H9 (cell line): ENCODE measurements around the gene CHAF1B. TPM values are rescaled to one million over a fixed set of nuclear protein-coding genes. Genes with fewer than 3 reads are reported as not detected.

ENCODE experiments used
- DNase-seq: peaks from one replicate; pipeline ENCODE4 v3.0.0-alpha.2; 2017
- H2AFZ ChIP-seq: one replicate; pipeline ENCODE4 v1.6.1; 2013; ENCODE audit warnings: mild to moderate bottlenecking, low read length, control low read depth, moderate library complexity
- H2AK5ac ChIP-seq: 2 replicates; pipeline ENCODE4 v1.6.1; 2013; ENCODE audit warnings: low read length, control low read depth, mixed read lengths; ENCODE audit not compliant: insufficient read length
- H2BK120ac ChIP-seq: one replicate; pipeline ENCODE4 v1.6.1; 2013; ENCODE audit warnings: low read depth, mild to moderate bottlenecking, low read length, control low read depth, inconsistent platforms; ENCODE audit not compliant: poor library complexity, severe bottlenecking
- H2BK12ac ChIP-seq: 2 replicates; pipeline ENCODE4 v1.6.1; 2013; ENCODE audit warnings: low read length, control low read depth, mixed read lengths, low read depth; ENCODE audit not compliant: insufficient read length
- H2BK15ac ChIP-seq: 2 replicates; pipeline ENCODE4 v1.6.1; 2013; ENCODE audit warnings: low read depth, low read length, control low read depth
- H2BK20ac ChIP-seq: one replicate; pipeline ENCODE4 v1.6.1; 2013; ENCODE audit warnings: low read depth, mild to moderate bottlenecking, low read length, control low read depth, inconsistent platforms; ENCODE audit not compliant: poor library complexity, severe bottlenecking
- H2BK5ac ChIP-seq: 2 replicates; pipeline ENCODE4 v1.6.1; 2013; ENCODE audit warnings: low read length, control low read depth, mixed read lengths; ENCODE audit not compliant: insufficient read length
- H3K14ac ChIP-seq: 2 replicates; pipeline ENCODE4 v1.6.1; 2013; ENCODE audit warnings: low read length, control low read depth; ENCODE audit not compliant: insufficient read depth
- H3K18ac ChIP-seq: 2 replicates; pipeline ENCODE4 v1.6.1; 2013; ENCODE audit warnings: low read depth, mild to moderate bottlenecking, mixed read lengths, low read length, control low read depth; ENCODE audit not compliant: insufficient read length
- H3K23ac ChIP-seq: 2 replicates; pipeline ENCODE4 v1.6.1; 2013; ENCODE audit warnings: low read length, control low read depth, mixed read lengths, low read depth; ENCODE audit not compliant: insufficient read length
- H3K23me2 ChIP-seq: 2 replicates; pipeline ENCODE4 v1.6.1; 2013; ENCODE audit warnings: low read depth, mild to moderate bottlenecking, mixed read lengths, low read length, control low read depth; ENCODE audit not compliant: insufficient read length, poor library complexity, severe bottlenecking
- H3K27ac ChIP-seq: 2 replicates; pipeline ENCODE4 v1.5.1; 2013; ENCODE audit warnings: low read length, control low read depth, mixed read lengths, low read depth; ENCODE audit not compliant: insufficient read length
- H3K27me3 ChIP-seq: 2 replicates; pipeline ENCODE4 v1.6.1; 2013; ENCODE audit warnings: low read length, control low read depth, inconsistent platforms; ENCODE audit not compliant: insufficient read depth
- H3K4ac ChIP-seq: 2 replicates; pipeline ENCODE4 v1.6.1; 2013; ENCODE audit warnings: low read depth, mild to moderate bottlenecking, control low read depth, inconsistent platforms, low read length, moderate library complexity
- H3K4me1 ChIP-seq: 2 replicates; pipeline ENCODE4 v1.6.1; 2013; ENCODE audit warnings: low read length, control low read depth, inconsistent platforms; ENCODE audit not compliant: insufficient read depth
- H3K4me2 ChIP-seq: 2 replicates; pipeline ENCODE4 v1.6.1; 2013; ENCODE audit warnings: low read length, control low read depth, mixed read lengths; ENCODE audit not compliant: insufficient read length, insufficient read depth
- H3K56ac ChIP-seq: 2 replicates; pipeline ENCODE4 v1.6.1; 2013; ENCODE audit warnings: low read depth, mild to moderate bottlenecking, mixed read lengths, low read length, control low read depth; ENCODE audit not compliant: insufficient read length
- H3K79me1 ChIP-seq: 2 replicates; pipeline ENCODE4 v1.6.1; 2013; ENCODE audit warnings: low read depth, mild to moderate bottlenecking, moderate library complexity, low read length, control low read depth, inconsistent platforms; ENCODE audit not compliant: insufficient read depth, poor library complexity, severe bottlenecking
- H3K79me2 ChIP-seq: 2 replicates; pipeline ENCODE4 v1.6.1; 2013; ENCODE audit warnings: low read length, control low read depth, inconsistent platforms; ENCODE audit not compliant: insufficient read depth
- H3K9ac ChIP-seq: 2 replicates; pipeline ENCODE4 v1.6.1; 2013; ENCODE audit warnings: low read length, control low read depth, mixed read lengths; ENCODE audit not compliant: insufficient read length; ENCODE audit errors: extremely low read depth
- H3K9me3 ChIP-seq: one replicate; pipeline ENCODE4 v1.6.1; 2013; ENCODE audit warnings: low read depth, low read length, inconsistent platforms; ENCODE audit not compliant: control insufficient read depth
- H3T11ph ChIP-seq: one replicate; pipeline ENCODE4 v1.6.1; 2013; ENCODE audit warnings: mild to moderate bottlenecking, low read length, control low read depth, inconsistent platforms
- H4K20me1 ChIP-seq: one replicate; pipeline ENCODE4 v1.6.1; 2013; ENCODE audit not compliant: control insufficient read depth, insufficient read length, insufficient read depth
- H4K5ac ChIP-seq: 2 replicates; pipeline ENCODE4 v1.6.1; 2013; ENCODE audit warnings: low read depth, mild to moderate bottlenecking, mixed read lengths, low read length, control low read depth; ENCODE audit not compliant: insufficient read length
- H4K8ac ChIP-seq: replicated peaks from 2 replicates; pipeline ENCODE4 v1.6.1; 2013; ENCODE audit warnings: low read length, control low read depth, mixed read lengths, low read depth; ENCODE audit not compliant: insufficient read length
- H4K91ac ChIP-seq: 2 replicates; pipeline ENCODE4 v1.6.1; 2013; ENCODE audit warnings: low read depth, mild to moderate bottlenecking, moderate library complexity, mixed read lengths, low read length, control low read depth; ENCODE audit not compliant: insufficient read length
- H3K27ac Mint-ChIP-seq, 3 experiments: 2 replicates in 2 of 3; 3 replicates in 1 of 3; pipeline ENCODE4 v1.8.0; 2020 to 2021; ENCODE audit warnings: mixed read lengths in 3 of 3, mild to moderate bottlenecking in 1 of 3, moderate library complexity in 1 of 3
- H3K27me3 Mint-ChIP-seq: 2 replicates; pipeline ENCODE4 v1.8.0; 2021; ENCODE audit warnings: low read depth, mild to moderate bottlenecking, moderate library complexity, mixed read lengths
- H3K36me3 Mint-ChIP-seq, 3 experiments: 2 replicates in 2 of 3; 3 replicates in 1 of 3; pipeline ENCODE4 v1.8.0; 2020 to 2021; ENCODE audit warnings: low read depth in 3 of 3, mixed read lengths in 3 of 3; ENCODE audit not compliant: insufficient read depth in 1 of 3
- H3K4me1 Mint-ChIP-seq, 2 experiments: 2 replicates each; pipeline ENCODE4 v1.8.0; 2020; ENCODE audit warnings: mixed read lengths in 2 of 2
- H3K4me3 Mint-ChIP-seq, 2 experiments: 2 replicates in 1 of 2; 3 replicates in 1 of 2; pipeline ENCODE4 v1.8.0; 2020 to 2021; ENCODE audit warnings: mild to moderate bottlenecking in 2 of 2, mixed read lengths in 2 of 2, moderate library complexity in 1 of 2
- H3K9me3 Mint-ChIP-seq, 2 experiments: 2 replicates in 1 of 2; 3 replicates in 1 of 2; pipeline ENCODE4 v1.8.0; 2020; ENCODE audit warnings: mild to moderate bottlenecking in 2 of 2, mixed read lengths in 2 of 2, moderate library complexity in 1 of 2
- WGBS: extraction: QIAGEN DNeasy Blood & Tissue Kit; methylation state at CpG from one replicate; pipeline ENCODE4 v1.1.7; 2013; ENCODE audit warnings: missing lambda C conversion rate, low lambda C conversion rate, mixed read lengths; ENCODE audit not compliant: insufficient read length; ENCODE audit errors: extremely low coverage; 5-methylcytosine and 5-hydroxymethylcytosine counted together
- total RNA-seq: library from RNA; stranded (reverse); gene quantifications from 2 replicates; pipeline ENCODE4 v1.2.1, GENCODE V29; 2021
- TF ChIP-seq, protein P1 (sequence below): fragments of 200-600 bp; sonication (generic); conservative IDR thresholded peaks from 3 replicates; pipeline ENCODE4 v1.8.0; 2021; ENCODE audit warnings: antibody characterized with exemption, mild to moderate bottlenecking

The CHAF1B gene
- total RNA-seq, 1 experiment from 2014 or later = 19.3 TPM

DNA sequence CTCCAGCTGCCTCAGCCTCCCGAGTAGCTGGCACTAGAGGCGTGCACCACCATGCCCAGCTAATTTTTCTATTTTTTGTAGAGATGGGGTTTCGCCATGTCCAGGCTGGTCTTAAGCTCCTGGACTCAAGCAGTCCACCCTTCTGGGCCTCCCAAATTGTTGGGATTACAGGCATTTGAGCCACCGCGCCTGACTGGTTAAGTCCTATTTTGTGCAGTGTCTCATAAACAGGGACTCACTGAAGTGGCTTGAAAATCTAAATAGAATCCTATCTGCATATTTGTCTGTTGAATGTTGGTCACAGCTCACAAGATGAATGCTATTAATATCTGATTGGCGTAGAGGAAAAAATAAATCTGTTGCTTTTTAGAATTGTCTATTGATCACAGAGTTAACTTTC lies 5.9 kb upstream of the CHAF1B start:
- Histone ChIP-seq H3K9me3 (no peaks in the 10 kb centered on the region), H4K20me1 (no peaks in the 10 kb centered on the region), H2BK120ac (no peak overlapping the region), H2BK12ac (no peak overlapping the region), H3K18ac (no peak overlapping the region), H3T11ph (no peak overlapping the region), H3K27ac (no peak overlapping the region), H3K23me2 (no peaks in the 10 kb centered on the region), H3K14ac (no peak overlapping the region), H2AFZ (no peak overlapping the region), H2BK15ac (no peak overlapping the region), H2BK20ac (no peak overlapping the region), H4K8ac (no peak overlapping the region), H3K23ac (no peak overlapping the region), H2BK5ac (no peak overlapping the region), H3K4ac (no peak overlapping the region), H3K4me1 (no peaks in the 10 kb centered on the region), H3K56ac (no peak overlapping the region), H3K27me3 (no peaks in the 10 kb centered on the region), H3K4me2 (no peak overlapping the region), H3K79me2 (no peaks in the 10 kb centered on the region), H3K9ac (no peak overlapping the region), H2AK5ac (no peak overlapping the region), H3K79me1 (no peaks in the 10 kb centered on the region), H4K91ac (no peak overlapping the region), H4K5ac (no peak overlapping the region)
- no CpG with 5 or more reads among the region's 6 CpGs for WGBS
- DNase-seq = no peak
- Mint-ChIP-seq H3K4me1 (peaks cover 0 to 2% of the 10 kb centered on the region in 2 experiments; a peak in 1 of 4 replicates), H3K36me3 (peaks cover 4 to 29% (median 17%) of the 10 kb centered on the region in 3 experiments; a peak in 6 of 7 replicates), H3K27me3 (no peaks in the 10 kb centered on the region), H3K9me3 (no peaks in the 10 kb centered on the region), H3K4me3 (no peak overlapping the region), H3K27ac (no peak overlapping the region)
- TF ChIP-seq, protein P1, sequence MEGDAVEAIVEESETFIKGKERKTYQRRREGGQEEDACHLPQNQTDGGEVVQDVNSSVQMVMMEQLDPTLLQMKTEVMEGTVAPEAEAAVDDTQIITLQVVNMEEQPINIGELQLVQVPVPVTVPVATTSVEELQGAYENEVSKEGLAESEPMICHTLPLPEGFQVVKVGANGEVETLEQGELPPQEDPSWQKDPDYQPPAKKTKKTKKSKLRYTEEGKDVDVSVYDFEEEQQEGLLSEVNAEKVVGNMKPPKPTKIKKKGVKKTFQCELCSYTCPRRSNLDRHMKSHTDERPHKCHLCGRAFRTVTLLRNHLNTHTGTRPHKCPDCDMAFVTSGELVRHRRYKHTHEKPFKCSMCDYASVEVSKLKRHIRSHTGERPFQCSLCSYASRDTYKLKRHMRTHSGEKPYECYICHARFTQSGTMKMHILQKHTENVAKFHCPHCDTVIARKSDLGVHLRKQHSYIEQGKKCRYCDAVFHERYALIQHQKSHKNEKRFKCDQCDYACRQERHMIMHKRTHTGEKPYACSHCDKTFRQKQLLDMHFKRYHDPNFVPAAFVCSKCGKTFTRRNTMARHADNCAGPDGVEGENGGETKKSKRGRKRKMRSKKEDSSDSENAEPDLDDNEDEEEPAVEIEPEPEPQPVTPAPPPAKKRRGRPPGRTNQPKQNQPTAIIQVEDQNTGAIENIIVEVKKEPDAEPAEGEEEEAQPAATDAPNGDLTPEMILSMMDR = no peak
